Hepatocyte (in vitro differentiated cells): ENCODE measurements around the gene DOCK4.

Source experiments
- CTCF ChIP-seq: fragments of 200-600 bp; sonication (generic); IDR thresholded peaks from 2 replicates; pipeline ENCODE4 v1.5.1; 2016; ENCODE audit warnings: antibody characterized with exemption, mild to moderate bottlenecking; ENCODE audit not compliant: poor library complexity
- EZH2 ChIP-seq: fragments of 200-600 bp; sonication (generic); IDR thresholded peaks from 2 replicates; pipeline ENCODE4 v1.6.1; 2016; ENCODE audit warnings: antibody characterized with exemption, mild to moderate bottlenecking, borderline replicate concordance

- TF ChIP-seq CTCF (no peak), EZH2 (no peak)
Observed at GRCh38 chr7:112228632-112229031, 22.4 kb upstream of the DOCK4 start.
